ENCODE data around the gene ISOC2.
A peak's percentile ranks its signal among the peaks of the same experiment; 100 is the strongest.

The ISOC2 gene

GRCh38 chr19:55489711-55490477, 28.5 kb upstream of the ISOC2 start:
- no peak for DNase-seq

- no peak for DNase-seq
Observed at GRCh38 chr19:55488986-55489710, 27.7 kb upstream of the ISOC2 start.

- peak; percentile 36 to 45 for DNase-seq
Observed at GRCh38 chr19:55487924-55488687, 26.7 kb upstream of the ISOC2 start, which contains the start of gene SSC5D. TSS of gene SSC5D (plus strand) at chr19:55488436. CDS start at chr19:55488590, 154 bp downstream.

GRCh38 chr19:55486971-55487923, 25.8 kb upstream of the ISOC2 start:
- peak; percentile 30 to 32 for DNase-seq

GRCh38 chr19:55486043-55486970, 24.9 kb upstream of the ISOC2 start:
- no peak for DNase-seq

GRCh38 chr19:55485439-55486011, 24.1 kb upstream of the ISOC2 start:
- DNase-seq, result peak; percentile 4 to 30

GRCh38 chr19:55484593-55485438, 23.4 kb upstream of the ISOC2 start, which contains the start of gene NAT14:
TSS of gene NAT14 (plus strand) at chr19:55485188. CDS start at chr19:55485709, 521 bp downstream.
- DNase-seq, result peak; percentile 17 to 36

- no peak for DNase-seq
Observed at GRCh38 chr19:55483706-55484592, 22.5 kb upstream of the ISOC2 start.

- no peak for DNase-seq
Observed at GRCh38 chr19:55482967-55483705, 21.7 kb upstream of the ISOC2 start.

GRCh38 chr19:55482156-55482961, 20.9 kb upstream of the ISOC2 start:
- DNase-seq, result no peak

GRCh38 chr19:55481794-55482155, 20.3 kb upstream of the ISOC2 start:
- no peak for DNase-seq

- no peak for DNase-seq
Observed at GRCh38 chr19:55481148-55481793, 19.8 kb upstream of the ISOC2 start.

- no peak for DNase-seq
Observed at GRCh38 chr19:55479451-55480230, 18.2 kb upstream of the ISOC2 start.

- DNase-seq, result no peak
Observed at GRCh38 chr19:55479045-55479444, 17.6 kb upstream of the ISOC2 start.

GRCh38 chr19:55478364-55478763, 16.9 kb upstream of the ISOC2 start:
- DNase-seq, result no peak

GRCh38 chr19:55477905-55478304, 16.5 kb upstream of the ISOC2 start:
- no peak for DNase-seq

Measured in Kasumi-1 (cell line).